Smooth muscle cell (in vitro differentiated cells): ENCODE measurements around the gene LCN9. TPM values are rescaled to one million over a fixed set of nuclear protein-coding genes. Genes with fewer than 3 reads are reported as not detected.

Experiments used
- DNase-seq: peaks from one replicate; lab custom pipeline; 2025; ENCODE audit not compliant: unreplicated experiment; lab: John Stamatoyannopoulos, UW
- H2AFZ ChIP-seq: fragments of 200-600 bp; sonication (generic); 2 replicates; pipeline ENCODE4 v1.6.0; 2016; ENCODE audit warnings: antibody characterized with exemption, low read depth, mild to moderate bottlenecking
- H3F3A ChIP-seq: fragments of 200-600 bp; sonication (generic); 2 replicates; pipeline ENCODE4 v1.6.0; 2017; ENCODE audit warnings: antibody characterized with exemption, low read depth
- H3K27ac ChIP-seq: fragments of 200-600 bp; sonication (generic); 2 replicates; pipeline ENCODE4 v1.5.1; 2016; ENCODE audit warnings: low read depth, mild to moderate bottlenecking
- H3K27me3 ChIP-seq: fragments of 200-600 bp; sonication (generic); 2 replicates; pipeline ENCODE4 v1.6.1; 2016; ENCODE audit warnings: low read depth, mild to moderate bottlenecking
- H3K36me3 ChIP-seq: fragments of 200-600 bp; sonication (generic); 2 replicates; pipeline ENCODE4 v1.5.1; 2016; ENCODE audit warnings: low read depth
- H3K4me1 ChIP-seq: fragments of 200-600 bp; sonication (generic); 2 replicates; pipeline ENCODE4 v1.5.1; 2016; ENCODE audit warnings: low read depth
- H3K4me2 ChIP-seq: fragments of 200-600 bp; sonication (generic); 2 replicates; pipeline ENCODE4 v1.6.0; 2016; ENCODE audit warnings: mild to moderate bottlenecking
- H3K4me3 ChIP-seq: fragments of 200-600 bp; sonication (generic); 2 replicates; pipeline ENCODE4 v1.5.1; 2016; ENCODE audit warnings: mild to moderate bottlenecking
- H3K79me2 ChIP-seq: fragments of 200-600 bp; sonication (generic); 2 replicates; pipeline ENCODE4 v1.6.0; 2016; ENCODE audit warnings: low read depth, mild to moderate bottlenecking
- H3K9ac ChIP-seq: fragments of 200-600 bp; sonication (generic); 2 replicates; pipeline ENCODE4 v1.6.0; 2016; ENCODE audit warnings: low read depth
- H3K9me3 ChIP-seq: fragments of 200-600 bp; sonication (generic); replicated peaks from 2 replicates; pipeline ENCODE4 v1.5.1; 2016; ENCODE audit warnings: low read depth
- H4K20me1 ChIP-seq: fragments of 200-600 bp; sonication (generic); 2 replicates; pipeline ENCODE4 v1.6.0; 2016; ENCODE audit warnings: low read depth
- CTCF ChIP-seq: fragments of 200-600 bp; sonication (generic); IDR thresholded peaks from 2 replicates; pipeline ENCODE4 v1.5.1; 2017; ENCODE audit warnings: borderline replicate concordance, mild to moderate bottlenecking, antibody characterized with exemption; ENCODE audit not compliant: insufficient read depth, poor library complexity, severe bottlenecking
- WGBS: methylation state at CpG from one replicate; pipeline ENCODE4 v1.1.7; 2016; ENCODE audit warnings: low lambda C conversion rate; 5-methylcytosine and 5-hydroxymethylcytosine counted together
- polyA plus RNA-seq: library from polyadenylated mRNA; unstranded; fragments of >200 nt; fragmentation: Nextera tagmentation; extraction: Ambion mirVana; gene quantifications from 2 replicates; pipeline ENCODE4 v1.2.1, GENCODE V29; 2016
- total RNA-seq: library from RNA; depleted of rRNA; stranded (reverse); fragments of >200 nt; gene quantifications from 2 replicates; pipeline ENCODE4 v1.2.3, GENCODE V29; 2014

The LCN9 gene
- total and polyA plus RNA-seq, 2 experiments from 2014 or later = 20.8 to 22.0 TPM

GRCh38 chr9:135664266-135664665 lies 1.2 kb downstream of the LCN9 start:
- no peak for TF ChIP-seq CTCF
- Histone ChIP-seq H3K36me3 (peaks cover 2% of the 10 kb centered on the region), H3F3A (no peaks in the 10 kb centered on the region), H3K4me1 (peaks cover 10% of the 10 kb centered on the region), H4K20me1 (peaks cover 55% of the 10 kb centered on the region), H3K9me3 (no peaks in the 10 kb centered on the region), H3K27ac (no peak overlapping the region), H2AFZ (no peak overlapping the region), H3K27me3 (no peaks in the 10 kb centered on the region), H3K4me2 (no peak overlapping the region), H3K79me2 (no peaks in the 10 kb centered on the region), H3K9ac (no peak overlapping the region), H3K4me3 (no peak overlapping the region)
- WGBS = 96% methylated on average over 10 of the region's 10 CpGs
- no peak for DNase-seq

- no peak for DNase-seq
- Histone ChIP-seq H3K27me3 (no peaks in the 10 kb centered on the region), H3K9ac (no peak overlapping the region), H3K27ac (no peak overlapping the region), H3K9me3 (no peaks in the 10 kb centered on the region), H3K4me1 (peaks cover 10% of the 10 kb centered on the region), H2AFZ (no peak overlapping the region), H3K36me3 (peaks cover 1% of the 10 kb centered on the region), H3K79me2 (no peaks in the 10 kb centered on the region), H4K20me1 (peaks cover 46% of the 10 kb centered on the region), H3F3A (no peaks in the 10 kb centered on the region), H3K4me2 (no peak overlapping the region), H3K4me3 (no peak overlapping the region)
- 97% methylated on average over 25 of the region's 32 CpGs for WGBS
- TF ChIP-seq CTCF = no peak
Measured at GRCh38 chr9:135664801-135665794, 2.0 kb downstream of the LCN9 start.

- DNase-seq = no peak
- no peak for TF ChIP-seq CTCF
- no peak overlapping the region for H3K9ac ChIP-seq
- H3K79me2 ChIP-seq = no peaks in the 10 kb centered on the region
- no peak overlapping the region for H2AFZ ChIP-seq
- H3K27ac ChIP-seq = no peak overlapping the region
- peaks cover 40% of the 10 kb centered on the region for H4K20me1 ChIP-seq
- H3K9me3 ChIP-seq = no peaks in the 10 kb centered on the region
- no peak overlapping the region for H3K4me3 ChIP-seq
- WGBS = 84% methylated on average over 11 of the region's 12 CpGs
- H3K4me1 ChIP-seq = peaks cover 10% of the 10 kb centered on the region
- H3F3A ChIP-seq = no peaks in the 10 kb centered on the region
- no peaks in the 10 kb centered on the region for H3K36me3 ChIP-seq
- H3K4me2 ChIP-seq = no peak overlapping the region
- H3K27me3 ChIP-seq = no peaks in the 10 kb centered on the region
Measured at GRCh38 chr9:135665795-135666189, 2.7 kb downstream of the LCN9 start.
